Hepatocyte (in vitro differentiated cells): ENCODE data around the gene KCNJ12.

Experiments
- CTCF ChIP-seq: fragments of 200-600 bp; sonication (generic); IDR thresholded peaks from 2 replicates; pipeline ENCODE4 v1.5.1; 2016; ENCODE audit warnings: antibody characterized with exemption, mild to moderate bottlenecking; ENCODE audit not compliant: poor library complexity
- EZH2 ChIP-seq: fragments of 200-600 bp; sonication (generic); IDR thresholded peaks from 2 replicates; pipeline ENCODE4 v1.6.1; 2016; ENCODE audit warnings: antibody characterized with exemption, mild to moderate bottlenecking, borderline replicate concordance

GRCh38 chr17:21467196-21467595, 91.0 kb downstream of the KCNJ12 start:
- TF ChIP-seq EZH2 (no peak), CTCF (no peak)
